ENCODE measurements around the gene NHP2. TPM values are rescaled to one million over a fixed set of nuclear protein-coding genes. Genes with fewer than 3 reads are reported as not detected.
A peak's percentile ranks its signal among the peaks of the same experiment; 100 is the strongest.
"Not testable (repeated sequence)": the region's sequence is repeated elsewhere in the genome, so short reads cannot be mapped to it uniquely, and the experiment has no call there.

NHP2 gene
- polyA plus RNA-seq, 2 of the 4 experiments (the other 2 are of a cell fraction) = 205 to 553 TPM

- H3K4me3 ChIP-seq = no peak overlapping the region
- no peak for DNase-seq (ENCODE audit: low read depth in 1 of 2, low spot score in 1 of 2)
- H3K4me1 ChIP-seq = peaks cover 9% of the 10 kb centered on the region
- TF ChIP-seq BHLHE40 (IDR thresholded peaks at IDR 0.05; ENCODE audit: low read depth, low read length) = no peak
- no peak for TF ChIP-seq HES2 (IDR thresholded peaks at IDR 0.05)
- no peak for TF ChIP-seq FOSL2 (IDR thresholded peaks at IDR 0.05)
- TF ChIP-seq FOSL2 (CRISPR knock-in tag; IDR thresholded peaks at IDR 0.05) = no peak
- TF ChIP-seq POLR2AphosphoS2 (conservative IDR thresholded peaks at IDR 0.05; ENCODE audit: low read length) = no peak
- TF ChIP-seq FOSB (CRISPR knock-in tag; IDR thresholded peaks at IDR 0.05) = no peak
- TF ChIP-seq PHF8 (IDR thresholded peaks at IDR 0.05; ENCODE audit: borderline replicate concordance, low read depth) = no peak
- no peak overlapping the region for H3K4me2 ChIP-seq
- H3K27ac ChIP-seq = no peak overlapping the region
- FAIRE-seq = no peak
- 74% methylated on average over 14 of the region's 14 CpGs for WGBS (ENCODE audit: missing lambda C conversion rate)
- H3K9me3 ChIP-seq = no peaks in the 10 kb centered on the region
- ChIA-PET POLR2A (no interaction called here), CTCF (no interaction called here)
- ATAC-seq = no peak
Observed at GRCh38 chr5:178201221-178201926, 47.7 kb upstream of the NHP2 start.

- WGBS (ENCODE audit: missing lambda C conversion rate) = 82% methylated on average over 12 of the region's 12 CpGs
- Histone ChIP-seq H3K9me3 (no peaks in the 10 kb centered on the region), H3K4me3 (no peak overlapping the region), H3K4me1 (0 out of 3 replicates have a peak, but pooled peaks cover 4% of the 10 kb centered on the region), H3K4me2 (no peak overlapping the region), H3K27ac (no peak overlapping the region)
- POLR2A ChIA-PET = no interaction called here
- no peak for FAIRE-seq
- ATAC-seq = no peak
- DNase-seq (ENCODE audit: low read depth in 1 of 2, low spot score in 1 of 2) = no peak
- CTCF ChIA-PET = interaction anchor here (0.6 to 0.9 kb wide), 3 partner anchors 77 to 124 kb away, joined by 3 to 4 read pairs (median 3); no protein-coding TSS in a partner anchor
- TF ChIP-seq BCL3 (IDR thresholded peaks at IDR 0.05) (no peak), CBX8 (IDR thresholded peaks at IDR 0.05) (no peak), RARB (CRISPR knock-in tag; IDR thresholded peaks at IDR 0.05) (no peak), JUN (IDR thresholded peaks at IDR 0.05) (no peak)
Observed at GRCh38 chr5:178199581-178200434, 46.1 kb upstream of the NHP2 start.

GRCh38 chr5:178198706-178199105 lies 45.0 kb upstream of the NHP2 start:
- Histone ChIP-seq H3K27ac (no peak overlapping the region), H3K4me1 (0 out of 3 replicates have a peak, but pooled peaks cover 4% of the 10 kb centered on the region), H3K9me3 (no peaks in the 10 kb centered on the region), H3K4me2 (no peak overlapping the region), H3K4me3 (no peak overlapping the region)
- POLR2A ChIA-PET = no interaction called here
- ATAC-seq (no peak), DNase-seq (ENCODE audit: low read depth in 1 of 2, low spot score in 1 of 2) (no peak), FAIRE-seq (no peak)
- 73% methylated on average over 11 of the region's 11 CpGs for WGBS (ENCODE audit: missing lambda C conversion rate)
- CTCF ChIA-PET = no interaction called here
- TF ChIP-seq NPAS2 (CRISPR knock-in tag; IDR thresholded peaks at IDR 0.05; ENCODE audit: borderline replicate concordance) (no peak), KDM1A (IDR thresholded peaks at IDR 0.05; ENCODE audit: low read depth) (no peak)

- ATAC-seq; POLR2A ChIA-PET; DNase-seq (ENCODE audit: low read depth in 1 of 2, low spot score in 1 of 2); CTCF ChIA-PET; H3K4me1 ChIP-seq; H3K4me2 ChIP-seq; H3K4me3 ChIP-seq; H3K27ac ChIP-seq; FAIRE-seq; H3K9me3 ChIP-seq: not testable (repeated sequence)
- WGBS (ENCODE audit: missing lambda C conversion rate) = 76% methylated on average over 10 of the region's 11 CpGs
Observed at GRCh38 chr5:178198151-178198550, 44.5 kb upstream of the NHP2 start.

GRCh38 chr5:178196986-178197385 lies 43.3 kb upstream of the NHP2 start:
- no peak for DNase-seq (ENCODE audit: low read depth in 1 of 2, low spot score in 1 of 2)
- CTCF ChIA-PET = interaction anchor here (0.6 to 1.6 kb wide), 3 partner anchors 12 to 1345 kb away, joined by 3 to 4 read pairs (median 3); no protein-coding TSS in a partner anchor
- 66% methylated on average over 8 of the region's 8 CpGs for WGBS (ENCODE audit: missing lambda C conversion rate)
- peak in 1 of 2 experiments; percentile 67; a peak in 3 of 6 replicates for ATAC-seq
- Histone ChIP-seq H3K4me2 (no peak overlapping the region), H3K4me3 (no peak overlapping the region), H3K4me1 (0 out of 3 replicates have a peak, but pooled peaks cover 3% of the 10 kb centered on the region), H3K27ac (no peak overlapping the region), H3K9me3 (peaks cover 12% of the 10 kb centered on the region; the same call in 2 of the 3 replicates)
- FAIRE-seq = no peak
- TF ChIP-seq EHMT2 (IDR thresholded peaks at IDR 0.05; ENCODE audit: low read depth) (no peak), HES2 (IDR thresholded peaks at IDR 0.05) (no peak), KDM5A (IDR thresholded peaks at IDR 0.05) (no peak), HOXB5 (CRISPR knock-in tag; IDR thresholded peaks at IDR 0.05) (no peak), CTCF (IDR thresholded peaks at IDR 0.05) (0 out of 3 replicates have a peak, but pooled peaks have one; percentile 14), RFX5 (IDR thresholded peaks at IDR 0.05) (no peak), TP53 (CRISPR knock-in tag; IDR thresholded peaks at IDR 0.05) (no peak)
- POLR2A ChIA-PET = no interaction called here

Measured in A549 (cell line).